ENCODE results near the gene CD22.

- no peak for TF ChIP-seq EZH2 (IDR thresholded peaks at IDR 0.05; ENCODE audit: low read length, missing control alignments)
- TF ChIP-seq CTCF (conservative IDR thresholded peaks at IDR 0.05 in 1 of 2, IDR thresholded peaks at IDR 0.05 in 1 of 2; ENCODE audit: low read depth in 1 of 2, low read length in 2 of 2), result no peak
Measured at GRCh38 chr19:35310811-35311465, 18.0 kb upstream of the CD22 start.

Measured in fibroblast of lung (primary cell).